ENCODE measurements around the gene ST7L. TPM values are rescaled to one million over a fixed set of nuclear protein-coding genes. Genes with fewer than 3 reads are reported as not detected.

ST7L gene
- polyA plus RNA-seq, 2 of the 4 experiments (the other 2 are of a cell fraction) = 10.5 to 10.8 TPM

GRCh38 chr1:112530832-112531231 is 88.1 kb downstream of the ST7L start:
- H3K27ac ChIP-seq = no peak overlapping the region
- ATAC-seq (no peak), FAIRE-seq (no peak), DNase-seq (ENCODE audit: low read depth in 1 of 2, low spot score in 1 of 2) (no peak)
- ChIA-PET POLR2A (interaction anchor here (1.7 kb wide), 1 partner anchor 11 kb away, joined by 3 read pairs; no protein-coding TSS in a partner anchor), CTCF (interaction anchor here (1.2 to 1.7 kb wide), 2 partner anchors 12 to 29 kb away, joined by 3 to 4 read pairs; no protein-coding TSS in a partner anchor)
- H3K4me2 ChIP-seq = no peak overlapping the region
- H3K4me3 ChIP-seq = no peak overlapping the region
- no peaks in the 10 kb centered on the region for H3K9me3 ChIP-seq
- TF ChIP-seq BCL3 (IDR thresholded peaks at IDR 0.05) = no peak
- no peak for TF ChIP-seq ZC3H11A (IDR thresholded peaks at IDR 0.05)
- no peak for TF ChIP-seq REST (IDR thresholded peaks at IDR 0.05)
- TF ChIP-seq POLR2A (IDR thresholded peaks at IDR 0.05; ENCODE audit: low read length) = no peak
- TF ChIP-seq PHF8 (IDR thresholded peaks at IDR 0.05; ENCODE audit: borderline replicate concordance, low read depth) = no peak
- TF ChIP-seq CHD2 (IDR thresholded peaks at IDR 0.05; ENCODE audit: low read length, partially characterized antibody) = no peak
- TF ChIP-seq NPAS2 (CRISPR knock-in tag; IDR thresholded peaks at IDR 0.05; ENCODE audit: borderline replicate concordance) = no peak
- no peak for TF ChIP-seq RFX5 (IDR thresholded peaks at IDR 0.05)
- TF ChIP-seq JUNB (IDR thresholded peaks at IDR 0.05) = no peak
- no peaks in the 10 kb centered on the region for H3K4me1 ChIP-seq

- FAIRE-seq = no peak
- no peak overlapping the region for H3K27ac ChIP-seq
These were observed 89.6 kb downstream of the ST7L start for GRCh38 chr1:112529301-112529700.

GRCh38 chr1:112528076-112528475 is 90.9 kb downstream of the ST7L start:
- no peak overlapping the region for H3K4me2 ChIP-seq
- ChIA-PET POLR2A (no interaction called here), CTCF (no interaction called here)
- no peak overlapping the region for H3K27ac ChIP-seq
- ATAC-seq (no peak), FAIRE-seq (no peak), DNase-seq (ENCODE audit: low read depth in 1 of 2, low spot score in 1 of 2) (no peak)
- no peak overlapping the region for H3K4me3 ChIP-seq
- H3K4me1 ChIP-seq = no peaks in the 10 kb centered on the region
- TF ChIP-seq RFX5 (IDR thresholded peaks at IDR 0.05) = no peak
- TF ChIP-seq JUN (IDR thresholded peaks at IDR 0.05) = no peak
- TF ChIP-seq PHF8 (IDR thresholded peaks at IDR 0.05; ENCODE audit: borderline replicate concordance, low read depth) = no peak
- TF ChIP-seq ATOH8 (CRISPR knock-in tag; IDR thresholded peaks at IDR 0.05; ENCODE audit: low read depth) = no peak
- TF ChIP-seq FOSB (CRISPR knock-in tag; IDR thresholded peaks at IDR 0.05) = no peak
- no peak for TF ChIP-seq ZC3H11A (IDR thresholded peaks at IDR 0.05)
- no peak for TF ChIP-seq EP300 (IDR thresholded peaks at IDR 0.05)
- no peak for TF ChIP-seq SMC3 (IDR thresholded peaks at IDR 0.05)
- no peak for TF ChIP-seq EHMT2 (IDR thresholded peaks at IDR 0.05; ENCODE audit: low read depth)
- no peak for TF ChIP-seq CHD4 (IDR thresholded peaks at IDR 0.05; ENCODE audit: borderline replicate concordance)
- no peak for TF ChIP-seq SREBF2 (IDR thresholded peaks at IDR 0.05)
- no peaks in the 10 kb centered on the region for H3K9me3 ChIP-seq

More at GRCh38 chr1:112529301-112529700, 89.6 kb downstream of the ST7L start:
- no peak for ATAC-seq
- CTCF ChIA-PET = interaction anchor here (0.7 to 1.3 kb wide), 2 partner anchors 28 to 698 kb away, joined by 4 read pairs; no protein-coding TSS in a partner anchor
- DNase-seq (ENCODE audit: low read depth in 1 of 2, low spot score in 1 of 2) = no peak
- POLR2A ChIA-PET = no interaction called here
- no peaks in the 10 kb centered on the region for H3K4me1 ChIP-seq
- no peak overlapping the region for H3K4me2 ChIP-seq
- no peak overlapping the region for H3K4me3 ChIP-seq
- no peaks in the 10 kb centered on the region for H3K9me3 ChIP-seq
- TF ChIP-seq ZC3H11A (IDR thresholded peaks at IDR 0.05) (no peak), RNF2 (IDR thresholded peaks at IDR 0.05; ENCODE audit: borderline replicate concordance, low read depth) (no peak), ESRRA (IDR thresholded peaks at IDR 0.05; ENCODE audit: borderline replicate concordance, low read length) (no peak), USF2 (IDR thresholded peaks at IDR 0.05) (no peak), JUN (IDR thresholded peaks at IDR 0.05) (no peak), KDM5A (IDR thresholded peaks at IDR 0.05) (no peak), POLR2A (IDR thresholded peaks at IDR 0.05; ENCODE audit: low read length) (no peak), BHLHE40 (IDR thresholded peaks at IDR 0.05; ENCODE audit: low read depth, low read length) (no peak), GATA3 (IDR thresholded peaks at IDR 0.05; ENCODE audit: borderline replicate concordance) (no peak), HES2 (IDR thresholded peaks at IDR 0.05) (no peak), E2F6 (IDR thresholded peaks at IDR 0.05; ENCODE audit: borderline replicate concordance, low read depth) (no peak)
